HepG2 (cell line): ENCODE data around the gene TRIM28.

Source experiments
- CTCF ChIP-seq: sonication (generic); formaldehyde crosslinking; IDR thresholded peaks from 2 replicates; pipeline ENCODE4 v1.5.0; 2020; ENCODE audit warnings: mild to moderate bottlenecking, missing genetic modification reagents, moderate library complexity
- PATZ1 ChIP-seq: sonication (generic); formaldehyde crosslinking; IDR thresholded peaks from 2 replicates; pipeline ENCODE4 v1.4.0; 2020; ENCODE audit warnings: missing genetic modification reagents
- POLR2A ChIP-seq, 2 experiments: IDR thresholded peaks; 2 replicates each; pipeline ENCODE4 v1.6.1; 2011; ENCODE audit warnings: low read depth in 2 of 2, low read length in 2 of 2, mild to moderate bottlenecking in 1 of 2, moderate library complexity in 1 of 2; ENCODE audit not compliant: insufficient read depth in 1 of 2
- RAD51 ChIP-seq: fragments of 450-650 bp; IDR thresholded peaks from 2 replicates; pipeline ENCODE4 v1.6.1; 2016; ENCODE audit warnings: borderline replicate concordance
- TOE1 ChIP-seq: sonication (generic); formaldehyde crosslinking; IDR thresholded peaks from 2 replicates; pipeline ENCODE4 v1.4.0; 2020; ENCODE audit warnings: mild to moderate bottlenecking, missing genetic modification reagents
- ZBTB7A ChIP-seq: sonication (generic); formaldehyde crosslinking; IDR thresholded peaks from 2 replicates; pipeline ENCODE4 v1.8.0; 2022; ENCODE audit warnings: mild to moderate bottlenecking, missing genetic modification reagents
- ZNF660 ChIP-seq: sonication (generic); formaldehyde crosslinking; IDR thresholded peaks from 2 replicates; pipeline ENCODE4 v1.5.1; 2020; ENCODE audit warnings: mild to moderate bottlenecking, low read depth, missing genetic modification reagents, borderline replicate concordance

DNA sequence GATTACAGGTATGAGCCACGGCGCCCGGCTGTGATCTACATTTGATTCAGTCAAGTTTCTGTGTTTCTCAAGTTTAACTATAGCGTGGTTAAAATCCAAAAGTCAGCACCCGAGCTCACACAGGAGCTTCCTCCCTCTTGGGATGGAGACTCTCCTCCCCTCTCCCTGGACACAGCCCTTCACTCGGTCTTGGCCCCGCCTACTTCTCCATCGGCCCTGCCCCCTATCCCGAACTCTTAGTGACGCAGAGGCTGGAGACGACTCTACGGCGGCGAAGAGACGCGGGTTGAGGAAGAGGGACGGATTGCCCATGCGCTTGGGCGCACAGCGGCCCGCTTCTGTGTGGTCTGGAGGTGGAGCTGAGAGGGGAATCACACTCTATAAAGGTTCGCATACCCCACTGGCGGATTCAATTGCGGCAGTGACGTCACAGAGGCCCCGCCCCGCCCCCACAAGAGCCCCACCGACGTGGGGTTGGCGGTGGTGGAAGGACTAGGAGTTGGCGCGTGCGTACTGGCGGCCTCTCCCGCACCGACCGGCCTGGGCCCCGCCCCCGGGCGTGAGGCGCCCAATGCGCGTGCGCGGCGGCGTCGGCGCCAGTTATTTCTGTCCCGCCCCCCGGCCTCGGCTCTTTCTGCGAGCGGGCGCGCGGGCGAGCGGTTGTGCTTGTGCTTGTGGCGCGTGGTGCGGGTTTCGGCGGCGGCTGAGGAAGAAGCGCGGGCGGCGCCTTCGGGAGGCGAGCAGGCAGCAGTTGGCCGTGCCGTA is at the start of gene TRIM28:
- TF ChIP-seq ZNF660: no peak
- no peak for TF ChIP-seq RAD51
- TF ChIP-seq ZBTB7A (CRISPR knock-in tag): 0 out of 2 replicates have a peak, but pooled peaks have one; percentile 11
- peak; percentile 54; the same call in 1 of the 2 replicates for TF ChIP-seq TOE1 (CRISPR knock-in tag)
- peak; percentile 85 to 97 for TF ChIP-seq POLR2A (IDR thresholded peaks at IDR 0.05; ENCODE audit: insufficient read depth in 1 of 2, low read depth in 2 of 2, low read length in 2 of 2)
- TF ChIP-seq CTCF (CRISPR knock-in tag): no peak
- TF ChIP-seq PATZ1 (CRISPR knock-in tag): peak; percentile 74
